ENCODE measurements around the gene FMNL2.

DNA sequence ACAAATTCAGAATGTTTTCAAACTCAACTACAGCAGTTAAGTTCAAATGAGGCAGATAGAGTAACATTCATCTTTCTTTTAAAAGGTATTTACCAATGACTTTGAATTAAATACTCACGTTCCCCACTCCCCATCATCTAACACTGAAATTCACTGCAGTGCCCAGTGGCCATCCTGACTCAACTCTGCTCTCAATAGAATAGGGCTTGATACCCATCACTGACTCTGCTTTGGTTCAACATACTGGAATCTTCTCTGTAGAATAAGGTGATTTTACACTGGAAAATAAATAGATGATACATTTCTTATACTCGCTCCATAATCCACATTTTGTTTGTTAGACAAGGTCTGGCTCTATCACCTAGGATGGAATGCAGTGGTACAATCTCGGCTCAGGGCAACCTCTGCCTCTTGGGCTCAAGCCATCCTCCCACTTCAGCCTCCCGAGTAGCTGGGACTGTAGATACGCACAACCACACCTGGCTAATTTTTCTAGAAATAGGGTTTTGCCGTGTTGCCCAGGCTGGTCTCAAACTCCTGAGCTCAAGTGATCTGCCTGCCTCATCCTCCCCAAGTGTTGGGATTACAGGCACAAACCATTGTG is 315.9 kb downstream of the FMNL2 start:
- TF ChIP-seq, protein P1, sequence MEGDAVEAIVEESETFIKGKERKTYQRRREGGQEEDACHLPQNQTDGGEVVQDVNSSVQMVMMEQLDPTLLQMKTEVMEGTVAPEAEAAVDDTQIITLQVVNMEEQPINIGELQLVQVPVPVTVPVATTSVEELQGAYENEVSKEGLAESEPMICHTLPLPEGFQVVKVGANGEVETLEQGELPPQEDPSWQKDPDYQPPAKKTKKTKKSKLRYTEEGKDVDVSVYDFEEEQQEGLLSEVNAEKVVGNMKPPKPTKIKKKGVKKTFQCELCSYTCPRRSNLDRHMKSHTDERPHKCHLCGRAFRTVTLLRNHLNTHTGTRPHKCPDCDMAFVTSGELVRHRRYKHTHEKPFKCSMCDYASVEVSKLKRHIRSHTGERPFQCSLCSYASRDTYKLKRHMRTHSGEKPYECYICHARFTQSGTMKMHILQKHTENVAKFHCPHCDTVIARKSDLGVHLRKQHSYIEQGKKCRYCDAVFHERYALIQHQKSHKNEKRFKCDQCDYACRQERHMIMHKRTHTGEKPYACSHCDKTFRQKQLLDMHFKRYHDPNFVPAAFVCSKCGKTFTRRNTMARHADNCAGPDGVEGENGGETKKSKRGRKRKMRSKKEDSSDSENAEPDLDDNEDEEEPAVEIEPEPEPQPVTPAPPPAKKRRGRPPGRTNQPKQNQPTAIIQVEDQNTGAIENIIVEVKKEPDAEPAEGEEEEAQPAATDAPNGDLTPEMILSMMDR (IDR thresholded peaks at IDR 0.05; ENCODE audit: low read length), result no peak
- TF ChIP-seq EZH2 (IDR thresholded peaks at IDR 0.05; ENCODE audit: borderline replicate concordance, low read length), result no peak
